Measurements from ENCODE around the gene CD83. TPM values are rescaled to one million over a fixed set of nuclear protein-coding genes. Genes with fewer than 3 reads are reported as not detected.

The CD83 gene
- total and polyA plus RNA-seq, 2 of the 8 experiments (the other 6 are each of a cell fraction or from before 2014, with no cell fraction given) = 4.6 to 8.5 TPM

DNA sequence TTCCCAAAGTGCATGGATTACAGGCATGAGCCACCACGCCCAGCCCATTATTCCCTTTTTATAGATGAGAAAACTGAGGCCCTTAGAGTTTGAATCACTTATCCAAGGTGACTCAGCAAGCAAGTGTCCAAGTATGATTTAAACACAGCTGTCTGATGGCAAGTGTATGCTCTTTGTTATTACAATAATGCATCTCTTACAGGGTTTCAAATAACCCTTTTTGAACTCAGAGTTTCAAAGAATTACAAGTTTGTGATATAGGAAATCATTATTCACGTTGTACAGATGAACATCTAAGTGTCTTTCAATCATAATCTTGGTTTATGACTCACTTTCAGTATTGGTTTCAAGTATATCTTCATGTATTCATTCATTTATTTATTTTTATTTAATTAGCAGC lies 63.0 kb downstream of the CD83 start (continued):
- TF ChIP-seq, protein P1, sequence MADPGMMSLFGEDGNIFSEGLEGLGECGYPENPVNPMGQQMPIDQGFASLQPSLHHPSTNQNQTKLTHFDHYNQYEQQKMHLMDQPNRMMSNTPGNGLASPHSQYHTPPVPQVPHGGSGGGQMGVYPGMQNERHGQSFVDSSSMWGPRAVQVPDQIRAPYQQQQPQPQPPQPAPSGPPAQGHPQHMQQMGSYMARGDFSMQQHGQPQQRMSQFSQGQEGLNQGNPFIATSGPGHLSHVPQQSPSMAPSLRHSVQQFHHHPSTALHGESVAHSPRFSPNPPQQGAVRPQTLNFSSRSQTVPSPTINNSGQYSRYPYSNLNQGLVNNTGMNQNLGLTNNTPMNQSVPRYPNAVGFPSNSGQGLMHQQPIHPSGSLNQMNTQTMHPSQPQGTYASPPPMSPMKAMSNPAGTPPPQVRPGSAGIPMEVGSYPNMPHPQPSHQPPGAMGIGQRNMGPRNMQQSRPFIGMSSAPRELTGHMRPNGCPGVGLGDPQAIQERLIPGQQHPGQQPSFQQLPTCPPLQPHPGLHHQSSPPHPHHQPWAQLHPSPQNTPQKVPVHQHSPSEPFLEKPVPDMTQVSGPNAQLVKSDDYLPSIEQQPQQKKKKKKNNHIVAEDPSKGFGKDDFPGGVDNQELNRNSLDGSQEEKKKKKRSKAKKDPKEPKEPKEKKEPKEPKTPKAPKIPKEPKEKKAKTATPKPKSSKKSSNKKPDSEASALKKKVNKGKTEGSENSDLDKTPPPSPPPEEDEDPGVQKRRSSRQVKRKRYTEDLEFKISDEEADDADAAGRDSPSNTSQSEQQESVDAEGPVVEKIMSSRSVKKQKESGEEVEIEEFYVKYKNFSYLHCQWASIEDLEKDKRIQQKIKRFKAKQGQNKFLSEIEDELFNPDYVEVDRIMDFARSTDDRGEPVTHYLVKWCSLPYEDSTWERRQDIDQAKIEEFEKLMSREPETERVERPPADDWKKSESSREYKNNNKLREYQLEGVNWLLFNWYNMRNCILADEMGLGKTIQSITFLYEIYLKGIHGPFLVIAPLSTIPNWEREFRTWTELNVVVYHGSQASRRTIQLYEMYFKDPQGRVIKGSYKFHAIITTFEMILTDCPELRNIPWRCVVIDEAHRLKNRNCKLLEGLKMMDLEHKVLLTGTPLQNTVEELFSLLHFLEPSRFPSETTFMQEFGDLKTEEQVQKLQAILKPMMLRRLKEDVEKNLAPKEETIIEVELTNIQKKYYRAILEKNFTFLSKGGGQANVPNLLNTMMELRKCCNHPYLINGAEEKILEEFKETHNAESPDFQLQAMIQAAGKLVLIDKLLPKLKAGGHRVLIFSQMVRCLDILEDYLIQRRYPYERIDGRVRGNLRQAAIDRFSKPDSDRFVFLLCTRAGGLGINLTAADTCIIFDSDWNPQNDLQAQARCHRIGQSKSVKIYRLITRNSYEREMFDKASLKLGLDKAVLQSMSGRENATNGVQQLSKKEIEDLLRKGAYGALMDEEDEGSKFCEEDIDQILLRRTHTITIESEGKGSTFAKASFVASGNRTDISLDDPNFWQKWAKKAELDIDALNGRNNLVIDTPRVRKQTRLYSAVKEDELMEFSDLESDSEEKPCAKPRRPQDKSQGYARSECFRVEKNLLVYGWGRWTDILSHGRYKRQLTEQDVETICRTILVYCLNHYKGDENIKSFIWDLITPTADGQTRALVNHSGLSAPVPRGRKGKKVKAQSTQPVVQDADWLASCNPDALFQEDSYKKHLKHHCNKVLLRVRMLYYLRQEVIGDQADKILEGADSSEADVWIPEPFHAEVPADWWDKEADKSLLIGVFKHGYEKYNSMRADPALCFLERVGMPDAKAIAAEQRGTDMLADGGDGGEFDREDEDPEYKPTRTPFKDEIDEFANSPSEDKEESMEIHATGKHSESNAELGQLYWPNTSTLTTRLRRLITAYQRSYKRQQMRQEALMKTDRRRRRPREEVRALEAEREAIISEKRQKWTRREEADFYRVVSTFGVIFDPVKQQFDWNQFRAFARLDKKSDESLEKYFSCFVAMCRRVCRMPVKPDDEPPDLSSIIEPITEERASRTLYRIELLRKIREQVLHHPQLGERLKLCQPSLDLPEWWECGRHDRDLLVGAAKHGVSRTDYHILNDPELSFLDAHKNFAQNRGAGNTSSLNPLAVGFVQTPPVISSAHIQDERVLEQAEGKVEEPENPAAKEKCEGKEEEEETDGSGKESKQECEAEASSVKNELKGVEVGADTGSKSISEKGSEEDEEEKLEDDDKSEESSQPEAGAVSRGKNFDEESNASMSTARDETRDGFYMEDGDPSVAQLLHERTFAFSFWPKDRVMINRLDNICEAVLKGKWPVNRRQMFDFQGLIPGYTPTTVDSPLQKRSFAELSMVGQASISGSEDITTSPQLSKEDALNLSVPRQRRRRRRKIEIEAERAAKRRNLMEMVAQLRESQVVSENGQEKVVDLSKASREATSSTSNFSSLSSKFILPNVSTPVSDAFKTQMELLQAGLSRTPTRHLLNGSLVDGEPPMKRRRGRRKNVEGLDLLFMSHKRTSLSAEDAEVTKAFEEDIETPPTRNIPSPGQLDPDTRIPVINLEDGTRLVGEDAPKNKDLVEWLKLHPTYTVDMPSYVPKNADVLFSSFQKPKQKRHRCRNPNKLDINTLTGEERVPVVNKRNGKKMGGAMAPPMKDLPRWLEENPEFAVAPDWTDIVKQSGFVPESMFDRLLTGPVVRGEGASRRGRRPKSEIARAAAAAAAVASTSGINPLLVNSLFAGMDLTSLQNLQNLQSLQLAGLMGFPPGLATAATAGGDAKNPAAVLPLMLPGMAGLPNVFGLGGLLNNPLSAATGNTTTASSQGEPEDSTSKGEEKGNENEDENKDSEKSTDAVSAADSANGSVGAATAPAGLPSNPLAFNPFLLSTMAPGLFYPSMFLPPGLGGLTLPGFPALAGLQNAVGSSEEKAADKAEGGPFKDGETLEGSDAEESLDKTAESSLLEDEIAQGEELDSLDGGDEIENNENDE (IDR thresholded peaks at IDR 0.05; ENCODE audit: insufficient replicate concordance, low read length) = no peak
- TF ChIP-seq CBX8 (IDR thresholded peaks at IDR 0.05; ENCODE audit: borderline replicate concordance, low read depth, low read length) = no peak
- TF ChIP-seq, protein P2, sequence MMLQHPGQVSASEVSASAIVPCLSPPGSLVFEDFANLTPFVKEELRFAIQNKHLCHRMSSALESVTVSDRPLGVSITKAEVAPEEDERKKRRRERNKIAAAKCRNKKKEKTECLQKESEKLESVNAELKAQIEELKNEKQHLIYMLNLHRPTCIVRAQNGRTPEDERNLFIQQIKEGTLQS (IDR thresholded peaks at IDR 0.05; ENCODE audit: insufficient read depth, low read depth, low read length) = no peak
- no peak for TF ChIP-seq CREB1 (IDR thresholded peaks at IDR 0.05)
- TF ChIP-seq BRCA1 (IDR thresholded peaks at IDR 0.05; ENCODE audit: low read depth, low read length) = no peak
- TF ChIP-seq BCL11A (IDR thresholded peaks at IDR 0.05; ENCODE audit: low read depth in 2 of 2, low read length in 2 of 2) = no peak
- no peak for TF ChIP-seq POLR2AphosphoS5 (IDR thresholded peaks at IDR 0.05; ENCODE audit: low read depth, low read length)
- TF ChIP-seq CBX5 (IDR thresholded peaks at IDR 0.05; ENCODE audit: low read depth, low read length) = no peak
- TF ChIP-seq EP300 (IDR thresholded peaks at IDR 0.05; ENCODE audit: borderline replicate concordance in 1 of 2, low read depth in 2 of 2, low read length in 2 of 2) = no peak
